ENCODE results near the gene CDK10.
"Not testable (repeated sequence)": the region's sequence is repeated elsewhere in the genome, so short reads cannot be mapped to it uniquely, and the experiment has no call there.

Gene CDK10

GRCh38 chr16:89667633-89668032, 18.9 kb upstream of the CDK10 start:
- no peak for DNase-seq (ENCODE audit: low spot score)

DNA sequence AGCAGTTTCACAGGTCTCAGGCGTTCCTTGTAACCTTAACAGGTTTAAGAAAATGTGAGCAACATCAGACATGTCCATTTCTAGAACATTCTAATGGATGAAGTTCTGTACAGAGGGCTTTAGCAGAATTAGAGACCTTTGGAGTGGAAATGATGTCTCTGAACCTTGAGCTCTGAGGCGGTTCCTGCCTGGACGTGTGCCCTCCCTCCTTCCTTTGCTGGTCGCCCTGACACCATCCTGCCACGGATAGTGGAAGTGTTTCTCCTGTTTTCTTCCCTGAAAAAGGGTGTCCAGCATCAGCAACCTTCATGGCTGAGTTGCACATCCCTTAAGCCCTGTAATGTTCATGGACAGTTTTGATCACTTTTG, 17.7 kb upstream of the CDK10 start:
- no peak for DNase-seq (ENCODE audit: low spot score)

DNA sequence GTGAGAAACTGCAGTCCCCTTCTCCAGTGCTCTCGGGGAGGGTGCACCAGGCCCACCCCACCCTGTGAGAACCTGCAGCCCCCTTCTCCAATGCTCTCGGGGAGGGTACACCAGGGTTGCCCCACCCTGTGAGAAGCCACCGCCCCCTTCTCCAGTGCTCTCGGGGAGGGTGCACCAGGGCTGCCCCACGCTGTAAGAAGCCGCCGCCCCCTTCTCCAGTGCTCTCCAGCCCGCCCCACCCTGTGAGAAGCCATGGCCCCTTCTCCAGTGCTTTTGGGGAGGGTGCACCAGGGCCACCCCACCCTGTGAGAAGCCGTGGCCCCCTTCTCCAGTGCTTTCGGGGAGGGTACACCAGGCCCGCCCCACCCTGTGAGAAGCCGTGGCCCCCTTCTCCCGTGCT, 16.7 kb upstream of the CDK10 start:
- no peak for DNase-seq (ENCODE audit: low spot score)

DNA sequence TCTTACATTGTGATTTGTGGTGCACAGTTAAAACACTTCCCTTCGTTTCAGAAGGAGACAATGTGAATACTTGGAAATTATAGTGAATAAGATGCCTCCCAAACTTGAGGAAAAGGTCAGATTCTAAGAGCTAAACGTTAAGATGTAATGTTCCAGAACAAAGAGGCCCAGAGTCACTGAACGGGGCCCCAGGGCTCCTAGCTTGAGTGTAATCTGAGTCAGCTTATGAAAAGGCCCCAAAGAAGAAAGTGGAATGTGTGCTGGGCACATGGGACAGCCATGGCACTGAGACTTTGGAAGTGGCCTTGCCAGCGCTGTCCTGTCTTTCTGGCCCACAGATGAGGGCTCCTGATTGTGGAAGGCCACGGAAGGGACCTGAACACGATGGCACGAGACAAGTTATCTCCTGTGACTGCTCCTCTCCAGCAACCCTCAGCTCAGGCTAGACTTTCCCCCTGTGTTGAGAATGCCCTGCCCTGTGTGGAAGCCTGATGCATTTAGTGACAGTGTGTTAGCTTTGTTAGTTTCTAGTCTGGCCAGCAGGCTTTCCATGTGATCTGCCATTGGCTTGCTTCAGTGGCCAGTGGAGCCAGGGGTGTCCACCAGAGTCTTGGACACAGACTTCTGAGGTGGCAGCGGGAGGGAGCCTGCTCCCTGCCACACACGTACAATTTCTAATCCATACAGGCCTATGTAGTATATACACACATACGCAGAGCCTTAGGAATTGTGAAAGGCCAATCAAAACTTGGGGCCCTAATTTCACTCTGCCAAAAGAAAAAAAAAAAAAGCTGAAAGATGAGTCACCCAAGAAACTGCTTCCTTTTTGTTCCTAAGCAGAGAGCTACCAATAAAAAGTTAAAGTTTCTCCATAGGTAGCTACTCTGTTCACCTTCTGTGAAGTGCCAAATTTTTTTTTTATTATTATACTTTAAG, 15.7 kb upstream of the CDK10 start:
- DNase-seq (ENCODE audit: low spot score), result peak; percentile 35

DNA sequence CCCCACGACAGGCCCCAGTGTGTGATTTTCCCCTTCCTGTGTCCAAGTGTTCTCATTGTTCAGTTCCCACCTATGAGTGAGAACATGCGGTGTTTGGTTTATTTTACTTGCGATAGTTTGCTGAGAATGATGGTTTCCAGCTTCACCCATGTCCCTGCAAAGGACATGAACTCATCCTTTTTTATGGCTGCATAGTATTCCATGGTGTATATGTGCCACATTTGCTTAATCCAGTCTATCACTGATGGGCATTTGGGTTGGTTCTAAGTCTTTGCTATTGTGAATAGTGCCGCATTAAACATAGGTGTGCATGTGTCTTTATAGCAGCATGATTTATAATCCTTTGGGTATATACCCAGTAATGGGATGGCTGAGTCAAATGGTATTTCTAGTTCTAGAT, 14.9 kb upstream of the CDK10 start:
- not testable (repeated sequence) for DNase-seq (ENCODE audit: low spot score)

GRCh38 chr16:89672177-89672941, 14.1 kb upstream of the CDK10 start:
- no peak for DNase-seq (ENCODE audit: low spot score)

DNA sequence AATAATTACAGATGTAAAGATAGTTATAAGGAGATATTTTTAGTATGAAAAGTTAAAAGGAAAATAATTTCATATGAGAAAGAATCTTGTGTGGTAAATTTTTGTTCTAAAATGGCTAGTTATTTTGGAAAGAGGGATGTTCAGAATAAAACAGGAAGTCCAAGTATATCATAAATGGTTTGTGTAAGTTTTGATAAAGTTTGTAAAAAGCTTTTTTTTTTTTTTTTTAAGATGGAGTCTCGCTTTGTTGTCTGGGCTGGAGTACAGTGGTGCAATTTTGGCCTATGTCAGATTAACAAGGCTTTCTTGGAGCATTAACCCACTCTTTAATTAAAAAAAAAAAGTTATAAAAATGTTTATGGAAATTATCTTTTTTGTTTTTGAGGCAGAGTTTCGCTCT, 8.2 kb upstream of the CDK10 start:
- no peak for DNase-seq (ENCODE audit: low spot score)

DNA sequence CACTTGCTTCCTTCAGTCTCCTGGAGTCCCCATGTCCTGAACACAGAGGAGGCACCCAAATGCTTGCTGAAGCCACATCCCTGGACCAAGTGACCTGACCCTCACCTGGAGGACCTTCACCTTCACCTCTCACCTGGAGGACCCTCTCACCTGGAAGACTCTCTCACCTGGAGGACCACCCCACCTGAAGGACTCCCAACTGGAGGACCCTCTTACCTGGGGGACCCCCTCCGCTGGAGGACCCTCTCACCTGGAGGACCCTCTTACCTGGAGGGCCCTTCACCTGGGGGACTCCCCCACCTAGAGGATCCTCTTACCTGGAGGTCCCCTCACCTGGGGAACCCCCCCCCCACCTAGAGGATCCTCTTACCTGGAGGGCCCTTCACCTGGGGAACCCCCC, 573 bp upstream of the CDK10 start:
- no peak for DNase-seq (ENCODE audit: low spot score)

DNA sequence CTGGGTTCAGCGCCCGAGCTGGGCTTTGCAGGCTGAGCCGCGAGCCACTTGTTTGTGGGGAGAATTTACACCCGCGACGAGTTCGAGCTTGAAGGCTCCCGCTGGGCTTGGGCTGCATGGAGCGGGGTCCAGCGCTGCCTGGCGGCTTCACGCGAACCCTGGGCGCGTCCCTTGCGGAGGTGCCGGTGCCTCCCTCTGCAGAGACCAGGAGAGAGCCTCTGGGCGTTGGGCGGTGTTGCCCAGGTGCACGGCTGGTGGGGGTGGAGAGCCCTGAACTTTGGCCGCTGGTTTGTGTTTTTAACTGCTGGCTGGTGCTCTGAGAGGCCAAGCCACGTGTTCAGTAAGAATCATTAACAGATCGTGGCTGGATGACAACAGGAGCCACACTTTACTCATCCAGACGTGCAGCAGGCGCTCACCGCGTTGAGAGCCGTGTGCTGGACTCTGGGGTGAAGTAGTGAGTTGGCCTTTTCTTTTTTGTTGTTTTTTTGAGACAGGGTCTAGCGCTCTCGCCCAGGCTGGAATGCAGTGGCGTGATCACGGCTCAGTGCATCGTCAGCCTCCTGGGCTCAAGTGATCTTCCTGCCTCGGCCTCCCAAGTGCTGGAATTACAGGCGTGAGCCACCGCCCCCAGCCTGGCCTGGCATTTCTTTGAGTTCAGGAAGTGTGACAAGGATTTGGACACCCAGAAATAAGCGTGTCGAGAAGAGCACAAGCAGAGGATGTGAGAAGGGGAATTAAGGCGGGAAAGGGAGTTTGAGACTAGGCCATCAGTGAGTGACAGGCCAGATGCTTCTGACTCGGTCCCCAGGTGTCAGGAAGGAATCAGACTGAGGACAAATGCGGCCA, 827 bp downstream of the CDK10 start:
- DNase-seq (ENCODE audit: low spot score), result peak; percentile 60

DNA sequence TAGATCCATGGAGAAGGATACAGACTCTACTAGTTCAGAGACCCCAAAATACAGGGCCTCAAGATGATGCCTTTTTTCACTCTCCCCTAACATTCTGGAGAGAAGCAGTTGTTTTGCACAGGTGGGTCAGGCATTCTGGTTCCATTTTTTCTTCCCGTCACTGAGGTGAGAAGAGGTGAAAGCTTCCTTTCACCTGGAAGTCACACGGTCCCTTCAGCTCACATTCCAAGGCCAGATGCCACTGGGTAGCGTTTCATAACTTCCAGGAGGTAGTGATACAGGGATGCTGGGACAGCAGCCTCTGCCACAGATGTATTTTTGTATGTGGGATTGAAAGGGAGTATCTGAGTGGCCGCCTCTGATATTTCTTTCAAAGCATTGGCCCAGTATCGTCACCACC, 1.9 kb downstream of the CDK10 start:
- no peak for DNase-seq (ENCODE audit: low spot score)

GRCh38 chr16:89689142-89689541, 2.7 kb downstream of the CDK10 start:
- DNase-seq (ENCODE audit: low spot score), result no peak

DNA sequence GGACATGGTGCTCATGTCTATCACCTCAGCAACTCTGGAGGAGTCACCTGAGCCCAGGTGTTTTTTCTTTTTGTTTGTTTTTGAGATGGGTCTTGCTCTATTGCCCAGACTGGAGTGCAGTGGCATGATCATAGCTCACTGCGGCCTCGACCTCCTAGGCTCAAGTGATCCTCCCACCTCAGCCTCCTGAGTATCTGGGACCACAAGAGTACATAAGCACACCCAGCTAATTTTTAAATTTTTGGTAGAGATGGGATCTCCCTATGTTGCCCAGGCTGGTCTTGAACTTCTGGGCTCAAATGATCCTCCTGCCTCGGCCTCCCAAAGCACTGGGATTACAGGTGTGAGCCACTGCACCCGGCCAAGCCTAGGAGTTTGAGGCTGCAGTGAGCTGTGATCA, 3.1 kb downstream of the CDK10 start:
- not testable (repeated sequence) for DNase-seq (ENCODE audit: low spot score)

GRCh38 chr16:89690392-89690901, 4.0 kb downstream of the CDK10 start:
- no peak for DNase-seq (ENCODE audit: low spot score)

GRCh38 chr16:89691231-89691985, 4.9 kb downstream of the CDK10 start:
- no peak for DNase-seq (ENCODE audit: low spot score)

DNA sequence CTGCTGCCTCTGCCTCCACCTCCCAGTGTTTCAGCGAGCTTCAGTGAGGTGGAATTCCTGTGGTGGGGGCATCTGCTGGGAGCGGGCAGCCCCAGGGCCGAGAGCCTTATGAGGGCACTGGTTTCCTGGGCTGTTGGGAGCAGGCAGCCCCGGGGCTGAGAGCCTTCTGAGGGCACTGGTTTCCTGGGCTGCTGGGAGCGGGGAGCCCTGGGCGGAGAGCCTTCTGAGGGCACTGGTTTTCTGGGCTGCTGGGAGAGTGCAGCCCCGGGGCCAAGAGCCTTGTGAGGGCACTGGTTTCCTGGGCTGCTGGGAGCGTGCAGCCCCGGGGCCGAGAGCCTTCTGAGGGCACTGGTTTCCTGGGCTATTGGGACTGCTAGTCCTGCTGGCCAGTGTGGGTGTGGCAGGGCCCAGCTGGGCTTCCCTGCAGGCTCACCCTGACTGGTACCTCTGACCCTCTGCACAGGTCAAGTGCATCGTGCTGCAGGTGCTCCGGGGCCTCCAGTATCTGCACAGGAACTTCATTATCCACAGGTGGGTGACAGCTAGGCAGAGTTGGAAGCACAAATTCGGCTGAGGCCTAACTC, 5.6 kb downstream of the CDK10 start:
- no peak for DNase-seq (ENCODE audit: low spot score)

- DNase-seq (ENCODE audit: low spot score), result no peak
Observed at GRCh38 chr16:89693289-89693731, 6.8 kb downstream of the CDK10 start.

GRCh38 chr16:89693931-89694783, 7.7 kb downstream of the CDK10 start:
- DNase-seq (ENCODE audit: low spot score), result no peak

DNA sequence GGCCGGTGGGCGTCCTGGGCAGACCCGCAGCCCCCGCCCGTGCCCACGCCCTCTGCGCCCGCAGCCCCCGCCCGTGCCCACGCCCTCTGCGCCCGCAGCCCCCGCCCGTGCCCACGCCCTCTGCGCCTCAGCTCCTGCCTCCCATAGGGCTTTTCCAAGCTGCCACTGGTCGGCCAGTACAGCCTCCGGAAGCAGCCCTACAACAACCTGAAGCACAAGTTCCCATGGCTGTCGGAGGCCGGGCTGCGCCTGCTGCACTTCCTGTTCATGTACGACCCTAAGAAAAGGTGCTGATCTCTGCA, 8.2 kb downstream of the CDK10 start:
- DNase-seq (ENCODE audit: low spot score), result not testable (repeated sequence)

- no peak for DNase-seq (ENCODE audit: low spot score)
Observed at GRCh38 chr16:89695086-89695874, 8.8 kb downstream of the CDK10 start.
